ENCODE data around the gene THUMPD2. TPM values are rescaled to one million over a fixed set of nuclear protein-coding genes. Genes with fewer than 3 reads are reported as not detected.

Gene THUMPD2, protein sequence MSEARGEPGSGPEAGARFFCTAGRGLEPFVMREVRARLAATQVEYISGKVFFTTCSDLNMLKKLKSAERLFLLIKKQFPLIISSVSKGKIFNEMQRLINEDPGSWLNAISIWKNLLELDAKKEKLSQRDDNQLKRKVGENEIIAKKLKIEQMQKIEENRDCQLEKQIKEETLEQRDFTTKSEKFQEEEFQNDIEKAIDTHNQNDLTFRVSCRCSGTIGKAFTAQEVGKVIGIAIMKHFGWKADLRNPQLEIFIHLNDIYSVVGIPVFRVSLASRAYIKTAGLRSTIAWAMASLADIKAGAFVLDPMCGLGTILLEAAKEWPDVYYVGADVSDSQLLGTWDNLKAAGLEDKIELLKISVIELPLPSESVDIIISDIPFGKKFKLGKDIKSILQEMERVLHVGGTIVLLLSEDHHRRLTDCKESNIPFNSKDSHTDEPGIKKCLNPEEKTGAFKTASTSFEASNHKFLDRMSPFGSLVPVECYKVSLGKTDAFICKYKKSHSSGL
- 11.3 to 14.4 TPM (median 12.9 TPM) in 5 replicates for total RNA-seq (2022; extraction: Qiagen RNA extraction)

DNA sequence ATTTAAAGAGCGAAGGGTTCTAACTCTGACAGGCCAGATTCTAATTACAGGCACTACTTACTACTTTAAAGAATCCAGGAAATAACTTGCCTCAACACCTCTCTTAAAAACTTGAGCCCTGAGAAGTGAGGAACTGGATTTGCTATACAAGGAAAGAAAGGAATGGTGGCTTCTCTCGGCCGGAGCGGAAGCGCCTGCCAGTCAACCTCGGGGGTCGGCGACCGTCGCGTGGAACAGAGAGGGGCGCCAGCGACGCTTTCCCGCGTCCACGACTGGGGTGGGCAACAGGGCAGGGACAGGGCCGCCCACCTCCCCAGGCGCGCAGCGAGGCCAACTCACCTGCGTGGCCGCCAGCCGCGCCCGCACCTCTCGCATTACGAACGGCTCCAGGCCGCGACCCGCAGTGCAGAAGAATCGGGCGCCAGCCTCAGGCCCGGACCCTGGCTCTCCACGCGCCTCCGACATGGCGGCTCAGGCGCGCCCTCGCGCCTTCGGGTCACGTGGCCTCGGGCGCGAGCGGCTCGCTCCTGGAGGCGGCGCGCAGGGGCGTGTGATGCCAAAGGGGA is at the start of gene THUMPD2:
Gene THUMPD2, minus strand, starts transcription at position 484 of the 566 bp plus-strand sequence. Its CDS starts 19 bp downstream, at position 465.

Other genes starting within 250 kb of the THUMPD2 start
- 0.12 to 0.27 TPM (median 0.18 TPM) in 4 of 5 replicates, not detected in the other for gene TMEM178A, start 113.3 kb downstream of the THUMPD2 start, total RNA-seq (2022; extraction: Qiagen RNA extraction)

All from A549 treated with Mapracorat at 1 μM for 4 hours (cell line).